D721Med (cell line): ENCODE data around the gene SPHK1.
"Not testable (repeated sequence)": the region's sequence is repeated elsewhere in the genome, so short reads cannot be mapped to it uniquely, and the experiment has no call there.

Experiments
- DNase-seq: peaks from one replicate; pipeline ENCODE4 v3.0.0; 2011; ENCODE audit warnings: low spot score; ENCODE audit not compliant: insufficient read length
- FAIRE-seq: peaks from 2 replicates; lab custom pipeline; 2011; peaks lifted over from hg19 to GRCh38; lab: Jason Lieb, UNC
- CTCF ChIP-seq: IDR thresholded peaks from 2 replicates; pipeline ENCODE4 v1.5.1; 2012; ENCODE audit warnings: mild to moderate bottlenecking, control low read depth; ENCODE audit not compliant: insufficient read depth; ENCODE audit errors: missing control alignments

Gene SPHK1

GRCh38 chr17:76384222-76384986, at the start of gene SPHK1:
Gene SPHK1 (plus strand): TSS chr17:76384609. CDS start chr17:76385645, 1,036 bp downstream.
- no peak for FAIRE-seq
- DNase-seq = peak; percentile 82
- no peak for TF ChIP-seq CTCF

DNA sequence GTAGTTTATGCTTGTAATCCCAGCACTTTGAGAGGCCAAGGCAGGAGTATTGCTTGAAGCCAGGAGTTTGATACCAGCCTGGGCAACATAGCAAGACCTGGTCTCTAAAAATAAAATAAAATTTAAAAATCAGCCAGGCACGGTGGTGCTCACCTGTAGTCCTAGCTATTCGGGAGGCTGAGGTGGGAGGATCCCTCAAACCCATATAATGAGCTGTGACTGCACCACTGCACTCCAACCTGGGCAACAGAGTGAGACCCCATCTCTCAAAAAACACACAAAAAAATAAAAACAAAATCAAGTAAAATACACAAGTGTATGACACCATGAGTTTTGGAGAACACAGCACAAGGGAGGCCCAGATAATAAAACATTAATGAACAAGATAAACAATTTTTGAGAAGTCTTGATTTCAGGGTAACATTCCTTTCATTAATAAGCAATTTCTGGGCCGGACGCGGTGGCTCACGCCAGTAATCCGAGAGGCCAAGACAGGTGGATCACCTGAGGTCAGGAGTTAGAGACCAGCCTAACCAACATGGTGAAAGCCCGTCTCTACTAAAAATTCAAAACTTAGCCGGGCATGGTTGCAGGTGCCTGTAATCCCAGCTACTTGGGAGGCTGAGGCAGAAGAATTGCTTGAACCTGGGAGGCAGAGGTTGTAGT, 48.6 kb upstream of the SPHK1 start:
- no peak for TF ChIP-seq CTCF
- DNase-seq = no peak
- no peak for FAIRE-seq

GRCh38 chr17:76336756-76337412, 47.5 kb upstream of the SPHK1 start:
- DNase-seq = no peak
- no peak for FAIRE-seq
- no peak for TF ChIP-seq CTCF

DNA sequence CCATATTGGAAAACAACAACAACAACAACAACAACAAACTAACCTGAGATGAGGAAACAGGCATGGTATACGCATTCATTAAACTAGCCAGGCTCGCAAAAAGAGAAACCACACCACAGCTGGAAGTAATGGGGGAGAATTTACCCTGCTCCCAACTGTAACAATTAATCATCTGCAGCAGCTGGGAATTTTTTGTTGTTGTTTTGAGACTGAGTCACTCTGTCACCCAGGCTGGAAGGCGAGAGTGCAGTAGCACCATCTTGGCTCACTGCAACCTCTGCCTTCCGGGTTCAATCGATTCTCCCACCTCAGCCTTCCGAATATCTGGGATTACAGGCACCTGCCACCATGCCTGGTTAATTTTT, 47.0 kb upstream of the SPHK1 start:
- DNase-seq = no peak
- no peak for FAIRE-seq
- TF ChIP-seq CTCF = no peak

DNA sequence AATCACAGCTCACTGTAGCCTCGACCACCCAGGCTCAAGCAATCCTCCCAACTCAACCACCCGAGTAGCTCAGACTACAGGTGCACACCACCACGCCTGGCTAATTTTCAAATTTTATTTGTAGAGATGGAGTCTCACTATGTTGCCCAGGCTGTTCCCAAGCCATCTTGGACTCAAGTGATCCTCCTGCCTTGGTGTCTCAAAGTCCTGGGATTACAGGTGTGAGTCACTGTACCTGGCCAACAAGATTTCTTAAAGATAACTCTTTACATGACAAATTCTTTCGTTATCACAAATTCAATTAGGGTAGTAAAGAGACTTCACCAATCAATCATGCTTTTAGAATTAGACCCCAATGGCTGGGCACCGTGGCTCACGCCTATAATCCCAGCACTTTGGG, 43.1 kb upstream of the SPHK1 start:
- DNase-seq = no peak
- FAIRE-seq = no peak
- TF ChIP-seq CTCF = no peak

- TF ChIP-seq CTCF = no peak
- no peak for DNase-seq
- FAIRE-seq = no peak
Measured at GRCh38 chr17:76343106-76343505, 41.3 kb upstream of the SPHK1 start.

DNA sequence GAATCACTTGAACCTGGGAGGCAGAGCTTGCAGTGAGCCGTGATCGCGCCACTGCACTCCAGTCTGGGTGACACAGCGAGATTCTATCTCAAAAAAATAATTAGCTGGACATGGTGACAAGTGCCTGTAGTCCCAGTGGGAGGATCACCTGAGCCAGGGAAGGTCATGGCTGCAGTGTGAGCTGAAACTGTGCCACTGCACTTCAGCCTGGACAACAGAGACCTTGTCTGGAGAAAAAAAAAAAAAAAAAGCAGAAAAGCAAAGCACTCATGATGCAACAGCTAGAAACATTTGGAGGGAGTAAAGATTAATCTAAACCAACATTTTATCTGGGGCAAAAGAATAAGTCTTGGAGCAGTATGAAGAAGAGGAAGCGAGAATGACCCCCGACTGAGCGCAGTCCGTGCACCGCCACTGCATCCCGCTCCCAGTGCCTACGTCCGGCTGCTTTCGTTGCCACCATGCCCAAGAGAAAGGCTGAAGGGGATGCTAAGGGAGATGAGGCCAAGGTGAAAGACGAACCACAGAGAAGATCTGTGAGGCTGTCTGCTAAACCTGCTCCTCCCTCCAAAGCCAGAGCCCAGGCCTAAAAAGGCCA, 38.9 kb upstream of the SPHK1 start:
- FAIRE-seq (no peak), DNase-seq (no peak)
- TF ChIP-seq CTCF = no peak

DNA sequence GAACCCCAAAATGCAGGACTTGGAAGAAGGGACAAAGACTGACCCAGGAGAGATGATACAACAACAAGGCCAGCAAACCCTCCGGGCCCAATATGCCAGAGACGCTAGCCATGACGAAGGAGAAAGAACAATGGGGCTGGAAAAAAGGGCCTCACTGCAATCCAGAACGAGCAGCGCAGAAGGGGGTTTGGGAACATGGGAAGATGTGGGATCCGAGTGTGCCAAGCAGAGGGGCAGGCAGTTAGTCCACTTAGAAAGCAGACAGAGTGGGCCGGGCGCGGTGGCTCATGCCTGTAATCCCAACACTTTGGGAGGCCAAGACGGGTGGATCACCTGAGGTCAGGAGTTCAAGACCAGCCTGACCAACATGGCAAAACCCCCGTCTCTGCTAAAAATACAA, 37.5 kb upstream of the SPHK1 start:
- FAIRE-seq, DNase-seq: not testable (repeated sequence)
